Nephron progenitor cell (in vitro differentiated cells): ENCODE measurements around the gene NTM.
"Not testable (repeated sequence)": the region's sequence is repeated elsewhere in the genome, so short reads cannot be mapped to it uniquely, and the experiment has no call there.

ENCODE experiments used
- DNase-seq: peaks from one replicate; pipeline ENCODE4 v3.0.0; 2021
- H3K27ac Mint-ChIP-seq: 2 replicates; pipeline ENCODE4 v1.8.0; 2021; ENCODE audit warnings: mild to moderate bottlenecking, moderate library complexity, mixed read lengths
- H3K27me3 Mint-ChIP-seq: 2 replicates; pipeline ENCODE4 v1.8.0; 2021; ENCODE audit warnings: mild to moderate bottlenecking, low read depth, mixed read lengths; ENCODE audit not compliant: poor library complexity
- H3K36me3 Mint-ChIP-seq: 2 replicates; pipeline ENCODE4 v1.8.0; 2021; ENCODE audit warnings: low read depth, mixed read lengths
- H3K4me1 Mint-ChIP-seq: 2 replicates; pipeline ENCODE4 v1.8.0; 2021; ENCODE audit warnings: mixed read lengths
- H3K4me3 Mint-ChIP-seq: 2 replicates; pipeline ENCODE4 v1.8.0; 2021; ENCODE audit warnings: mild to moderate bottlenecking, moderate library complexity, mixed read lengths
- H3K9me3 Mint-ChIP-seq: 2 replicates; pipeline ENCODE4 v1.8.0; 2021; ENCODE audit warnings: mild to moderate bottlenecking, moderate library complexity, mixed read lengths
- CTCF ChIP-seq: fragments of 200-600 bp; sonication (generic); IDR thresholded peaks from 2 replicates; pipeline ENCODE4 v1.5.0; 2021; ENCODE audit warnings: antibody characterized with exemption

Gene NTM

DNA sequence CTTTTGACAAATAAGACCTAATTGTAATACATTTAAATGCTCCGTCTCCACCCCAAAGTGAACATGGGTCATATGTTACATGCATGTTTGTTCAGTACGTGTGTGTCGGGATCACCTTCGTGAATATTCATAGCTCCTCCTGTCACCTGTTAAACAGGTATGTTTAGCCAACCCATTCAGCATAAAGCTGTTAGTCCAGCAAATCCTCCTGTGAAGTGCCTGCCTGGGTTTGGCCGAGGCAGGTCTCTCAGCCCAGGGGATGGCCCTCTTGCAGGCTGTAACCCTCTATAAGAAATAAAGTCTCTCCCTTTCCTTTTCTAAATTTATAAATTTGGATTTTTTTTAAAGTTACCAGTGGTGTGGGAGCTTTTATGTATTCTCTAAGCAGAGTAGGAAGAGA is 38.9 kb upstream of the NTM start:
- no peaks in the 10 kb centered on the region for H3K9me3 Mint-ChIP-seq
- DNase-seq, result no peak
- no peaks in the 10 kb centered on the region for H3K27me3 Mint-ChIP-seq
- no peak overlapping the region for H3K27ac Mint-ChIP-seq
- H3K36me3 Mint-ChIP-seq, result no peaks in the 10 kb centered on the region
- no peaks in the 10 kb centered on the region for H3K4me1 Mint-ChIP-seq
- H3K4me3 Mint-ChIP-seq, result no peak overlapping the region
- TF ChIP-seq CTCF, result no peak

- DNase-seq, result no peak
- Mint-ChIP-seq H3K4me1 (no peaks in the 10 kb centered on the region), H3K27ac (no peak overlapping the region), H3K4me3 (no peak overlapping the region), H3K9me3 (no peaks in the 10 kb centered on the region), H3K36me3 (no peaks in the 10 kb centered on the region), H3K27me3 (peaks cover 5% of the 10 kb centered on the region)
- TF ChIP-seq CTCF, result no peak
Observed at GRCh38 chr11:131334601-131335000, 35.8 kb upstream of the NTM start.

DNA sequence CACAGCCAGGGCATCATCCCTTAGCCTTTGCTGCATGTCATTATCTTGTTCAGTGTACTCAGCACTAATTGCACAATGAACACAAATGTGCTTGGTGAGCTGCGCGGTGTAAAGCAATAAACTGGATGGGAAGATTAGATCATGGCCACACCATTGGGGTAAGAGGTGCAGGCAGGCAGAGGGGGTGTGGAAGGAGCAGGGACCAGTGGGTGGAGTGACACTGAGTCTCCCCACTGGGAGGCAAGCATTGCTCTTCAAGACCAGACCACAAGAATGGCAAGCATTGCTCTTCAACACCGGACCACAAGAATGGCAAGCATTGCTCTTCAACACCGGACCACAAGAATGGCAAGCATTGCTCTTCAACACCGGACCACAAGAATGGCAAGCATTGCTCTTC is 28.5 kb upstream of the NTM start:
- H3K4me1 Mint-ChIP-seq, DNase-seq: not testable (repeated sequence)

GRCh38 chr11:131342442-131342841 is 28.0 kb upstream of the NTM start:
- H3K9me3 Mint-ChIP-seq, H3K27me3 Mint-ChIP-seq, DNase-seq, H3K4me3 Mint-ChIP-seq, H3K36me3 Mint-ChIP-seq, H3K27ac Mint-ChIP-seq, H3K4me1 Mint-ChIP-seq: not testable (repeated sequence)

More for the DNA sequence above, 28.5 kb upstream of the NTM start:
- H3K9me3 Mint-ChIP-seq, H3K27me3 Mint-ChIP-seq, H3K36me3 Mint-ChIP-seq, H3K4me3 Mint-ChIP-seq, H3K27ac Mint-ChIP-seq: not testable (repeated sequence)

DNA sequence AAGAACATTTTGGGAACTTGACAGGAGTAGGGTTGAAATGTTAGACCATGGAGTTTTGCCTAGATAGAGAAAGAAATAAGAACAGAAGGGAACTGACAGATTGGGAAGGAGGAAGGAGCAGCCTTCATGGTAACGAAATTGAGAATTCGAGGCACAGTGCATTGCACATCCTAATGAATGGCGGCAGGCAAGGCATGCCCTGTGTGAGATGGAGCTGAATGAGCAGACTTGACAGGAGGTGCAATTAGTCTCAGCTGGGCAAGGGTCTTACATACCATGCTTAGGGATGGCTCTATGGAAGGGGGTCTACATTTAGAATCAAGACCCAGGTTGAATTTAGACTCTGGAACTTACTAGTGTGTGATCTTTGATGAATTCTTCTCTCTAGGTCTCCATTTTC is 25.0 kb upstream of the NTM start:
- H3K9me3 Mint-ChIP-seq, result peaks cover 3% of the 10 kb centered on the region
- no peak overlapping the region for H3K4me3 Mint-ChIP-seq
- TF ChIP-seq CTCF, result no peak
- no peak overlapping the region for H3K27ac Mint-ChIP-seq
- no peak for DNase-seq
- H3K36me3 Mint-ChIP-seq, result no peaks in the 10 kb centered on the region
- peaks cover 3% of the 10 kb centered on the region for H3K27me3 Mint-ChIP-seq
- no peaks in the 10 kb centered on the region for H3K4me1 Mint-ChIP-seq

DNA sequence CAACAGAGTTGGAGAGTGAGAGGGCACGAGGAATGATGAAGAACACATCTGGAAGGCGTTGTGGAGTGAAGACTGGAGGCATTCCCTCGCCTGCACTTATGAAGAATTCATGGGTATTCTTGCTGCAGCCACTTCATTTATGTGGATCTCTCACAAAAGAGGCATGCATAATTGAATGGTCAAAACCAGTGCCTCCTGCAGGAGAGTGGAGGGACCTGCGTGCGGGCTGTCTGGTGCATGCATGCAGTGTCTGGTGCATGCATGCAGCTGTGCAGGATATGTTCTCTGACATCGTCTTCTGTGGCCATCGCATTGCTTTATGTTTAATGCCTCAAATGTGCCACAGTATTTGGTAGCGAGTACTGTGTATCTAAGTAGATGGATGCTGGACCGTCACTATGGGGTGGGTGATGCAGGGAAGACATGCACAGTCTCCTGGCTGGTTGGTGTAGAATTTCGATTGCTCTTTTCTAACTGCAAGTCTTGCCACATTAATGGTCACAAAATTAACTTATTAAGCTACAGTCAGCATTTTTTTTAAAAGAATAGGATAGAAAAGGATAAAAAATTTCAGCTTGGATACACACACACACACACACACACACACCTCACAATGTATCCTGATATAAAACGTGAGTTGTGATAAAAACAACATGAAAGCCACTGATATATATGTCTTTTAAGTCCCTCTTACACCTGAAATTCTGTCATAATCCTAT is 20.9 kb upstream of the NTM start:
- H3K4me1 Mint-ChIP-seq, result no peaks in the 10 kb centered on the region
- no peak for DNase-seq
- H3K27ac Mint-ChIP-seq, result no peak overlapping the region
- H3K9me3 Mint-ChIP-seq, result no peaks in the 10 kb centered on the region
- H3K27me3 Mint-ChIP-seq, result peaks cover 13% of the 10 kb centered on the region
- no peak for TF ChIP-seq CTCF
- no peak overlapping the region for H3K4me3 Mint-ChIP-seq
- no peaks in the 10 kb centered on the region for H3K36me3 Mint-ChIP-seq

GRCh38 chr11:131350872-131351271 is 19.5 kb upstream of the NTM start:
- H3K27ac Mint-ChIP-seq, result no peak overlapping the region
- H3K27me3 Mint-ChIP-seq, result peaks cover 13% of the 10 kb centered on the region
- no peak overlapping the region for H3K4me3 Mint-ChIP-seq
- no peaks in the 10 kb centered on the region for H3K4me1 Mint-ChIP-seq
- no peak for DNase-seq
- no peaks in the 10 kb centered on the region for H3K36me3 Mint-ChIP-seq
- no peaks in the 10 kb centered on the region for H3K9me3 Mint-ChIP-seq
- no peak for TF ChIP-seq CTCF
